ENCODE results near the gene VPS51. TPM values are rescaled to one million over a fixed set of nuclear protein-coding genes. Genes with fewer than 3 reads are reported as not detected.

The VPS51 gene
- polyA plus RNA-seq, 4 donors: 111 to 159 (median 136) TPM

DNA sequence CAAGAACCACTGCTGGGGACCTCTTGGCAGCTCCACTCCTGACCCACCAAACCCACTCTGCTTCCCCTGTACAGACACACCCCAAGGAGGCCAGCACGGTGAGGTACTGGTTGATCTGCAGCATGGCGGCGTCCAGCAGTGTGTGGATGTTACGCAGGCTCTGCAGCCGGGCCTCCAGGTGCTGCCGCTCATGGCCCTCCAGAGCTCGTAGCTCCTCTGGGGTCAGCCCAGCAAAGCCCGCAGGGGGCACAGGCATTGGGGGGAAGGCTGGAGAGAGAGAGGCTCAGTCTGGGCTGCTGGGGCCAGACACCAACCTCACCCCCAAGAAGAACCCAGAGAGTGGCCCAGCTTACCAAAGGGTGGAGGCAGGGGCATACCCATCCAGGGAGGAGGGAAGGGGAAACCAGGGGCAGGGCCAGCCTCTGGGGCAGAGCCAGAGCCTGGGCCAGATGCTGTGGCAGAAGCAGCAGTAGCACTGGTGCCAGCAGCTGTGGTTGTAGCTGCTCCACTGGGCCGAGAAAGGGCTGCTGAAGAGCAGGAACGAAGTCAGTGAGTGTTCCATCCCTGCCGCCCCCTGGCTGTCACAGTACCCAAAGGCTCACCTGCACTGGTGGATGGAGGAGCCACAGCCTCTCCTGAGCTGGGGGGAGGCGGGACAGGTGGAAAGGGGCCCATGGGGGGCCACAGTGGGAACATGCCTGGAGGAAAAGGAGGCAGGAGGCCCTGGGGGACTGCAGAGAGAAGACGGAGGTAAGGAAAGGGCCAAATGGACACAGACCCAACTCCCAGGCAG is 33.8 kb downstream of the VPS51 start:
- DNase-seq (no peak), FAIRE-seq (no peak)
- H3K4me1 ChIP-seq (ENCODE audit: control insufficient read depth in 3 of 3, insufficient read depth in 2 of 3, low read depth in 1 of 3, low read length in 2 of 3): peaks cover 0 to 10% (median 4%) of the 10 kb centered on the region in 3 donors
- no peaks in the 10 kb centered on the region for H3K9me3 ChIP-seq (ENCODE audit: control insufficient read depth in 2 of 2, insufficient read depth in 1 of 2, low read depth in 1 of 2, low read length in 1 of 2)
- peaks cover 22 to 84% (median 37%) of the 10 kb centered on the region in 3 donors for H3K36me3 ChIP-seq (ENCODE audit: control insufficient read depth in 3 of 3, insufficient read depth in 2 of 3, low read depth in 1 of 3, low read length in 3 of 3)
- H3K27ac ChIP-seq (ENCODE audit: low read depth in 1 of 3, low read length in 2 of 3): no peak overlapping the region
- H3K4me3 ChIP-seq (ENCODE audit: low read depth in 1 of 3, low read length in 3 of 3): no peak overlapping the region
- 87 to 91% (median 91%) methylated on average over 12 to 13 of the region's 13 CpGs for WGBS, 3 donors
- no peaks in the 10 kb centered on the region for H3K27me3 ChIP-seq (ENCODE audit: control insufficient read depth in 3 of 3, insufficient read depth in 3 of 3, low read length in 3 of 3)

DNA sequence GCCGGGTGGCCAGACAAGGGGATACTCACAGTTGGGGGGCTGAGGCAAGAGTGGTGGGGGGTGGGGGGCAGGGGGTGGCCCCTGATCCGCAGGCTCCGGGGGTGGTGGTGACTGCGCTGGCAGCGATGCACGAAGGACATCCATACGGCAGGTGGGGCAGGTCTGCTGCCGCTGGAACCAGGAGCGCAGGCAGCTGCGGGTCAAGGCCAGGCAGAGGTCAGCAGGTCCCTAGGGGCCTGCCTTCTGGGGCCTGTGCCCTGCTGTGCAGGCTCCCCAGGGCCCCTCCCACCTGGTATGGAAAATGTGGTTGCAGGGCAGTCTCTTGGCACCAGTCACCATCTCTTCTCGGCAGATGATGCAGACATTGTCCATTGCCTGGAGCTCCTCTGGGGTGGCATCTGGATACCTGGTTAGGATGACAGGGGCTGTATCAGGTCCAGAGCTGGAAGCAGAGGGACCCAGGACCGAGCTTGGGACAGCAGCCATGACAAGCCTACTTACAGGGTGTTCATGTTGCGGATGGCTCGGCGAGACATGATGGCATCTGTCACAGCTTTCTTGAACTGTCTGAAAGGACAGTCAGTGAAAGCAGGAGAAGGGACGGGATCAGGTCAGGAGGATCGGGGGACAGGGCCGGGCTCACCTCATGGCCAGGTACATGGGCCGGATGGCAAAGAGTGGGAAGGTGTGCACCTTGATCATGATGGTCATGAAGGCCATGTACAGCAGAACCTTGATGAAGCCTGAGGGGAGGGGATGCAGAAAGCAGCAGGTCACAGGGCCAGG is 34.8 kb downstream of the VPS51 start:
- WGBS, 3 donors: 85 to 87% (median 86%) methylated on average over 18 to 19 of the region's 19 CpGs
- no peaks in the 10 kb centered on the region for H3K27me3 ChIP-seq (ENCODE audit: control insufficient read depth in 3 of 3, insufficient read depth in 3 of 3, low read length in 3 of 3)
- FAIRE-seq (no peak), DNase-seq (no peak)
- peaks cover 0 to 16% (median 4%) of the 10 kb centered on the region in 3 donors for H3K4me1 ChIP-seq (ENCODE audit: control insufficient read depth in 3 of 3, insufficient read depth in 2 of 3, low read depth in 1 of 3, low read length in 2 of 3)
- no peak overlapping the region for H3K27ac ChIP-seq (ENCODE audit: low read depth in 1 of 3, low read length in 2 of 3)
- H3K9me3 ChIP-seq (ENCODE audit: control insufficient read depth in 2 of 2, insufficient read depth in 1 of 2, low read depth in 1 of 2, low read length in 1 of 2): no peaks in the 10 kb centered on the region
- H3K36me3 ChIP-seq (ENCODE audit: control insufficient read depth in 3 of 3, insufficient read depth in 2 of 3, low read depth in 1 of 3, low read length in 3 of 3): peaks cover 22 to 75% (median 35%) of the 10 kb centered on the region in 3 donors
- no peak overlapping the region for H3K4me3 ChIP-seq (ENCODE audit: low read depth in 1 of 3, low read length in 3 of 3)

DNA sequence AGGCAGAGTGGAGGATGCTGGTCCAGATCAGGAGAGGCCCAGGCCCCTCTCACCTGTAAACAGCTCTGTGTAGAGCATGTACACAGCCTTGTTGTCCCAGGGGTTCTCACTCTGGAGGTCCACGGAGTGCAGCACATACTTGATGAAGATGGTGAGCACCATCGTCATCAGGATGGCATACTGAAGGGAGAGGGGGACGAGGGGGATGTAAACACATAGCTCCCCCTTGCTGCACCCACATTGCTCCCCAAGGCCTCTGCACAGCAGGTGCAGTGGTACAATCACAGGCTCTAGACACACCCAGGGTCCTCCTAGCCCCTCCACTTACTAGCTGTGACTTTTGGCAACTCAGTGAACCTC is 35.4 kb downstream of the VPS51 start:
- WGBS, 3 donors: 72 to 88% (median 80%) methylated on average over 3 of the region's 3 CpGs
- FAIRE-seq (no peak), DNase-seq (no peak)
- Histone ChIP-seq H3K9me3 (ENCODE audit: control insufficient read depth in 2 of 2, insufficient read depth in 1 of 2, low read depth in 1 of 2, low read length in 1 of 2) (no peaks in the 10 kb centered on the region), H3K4me1 (ENCODE audit: control insufficient read depth in 3 of 3, insufficient read depth in 2 of 3, low read depth in 1 of 3, low read length in 2 of 3) (peaks cover 2 to 20% (median 4%) of the 10 kb centered on the region in 3 donors), H3K27me3 (ENCODE audit: control insufficient read depth in 3 of 3, insufficient read depth in 3 of 3, low read length in 3 of 3) (no peaks in the 10 kb centered on the region), H3K27ac (ENCODE audit: low read depth in 1 of 3, low read length in 2 of 3) (no peak overlapping the region), H3K36me3 (ENCODE audit: control insufficient read depth in 3 of 3, insufficient read depth in 2 of 3, low read depth in 1 of 3, low read length in 3 of 3) (peaks cover 22 to 69% (median 34%) of the 10 kb centered on the region in 3 donors), H3K4me3 (ENCODE audit: low read depth in 1 of 3, low read length in 3 of 3) (no peak overlapping the region)

DNA sequence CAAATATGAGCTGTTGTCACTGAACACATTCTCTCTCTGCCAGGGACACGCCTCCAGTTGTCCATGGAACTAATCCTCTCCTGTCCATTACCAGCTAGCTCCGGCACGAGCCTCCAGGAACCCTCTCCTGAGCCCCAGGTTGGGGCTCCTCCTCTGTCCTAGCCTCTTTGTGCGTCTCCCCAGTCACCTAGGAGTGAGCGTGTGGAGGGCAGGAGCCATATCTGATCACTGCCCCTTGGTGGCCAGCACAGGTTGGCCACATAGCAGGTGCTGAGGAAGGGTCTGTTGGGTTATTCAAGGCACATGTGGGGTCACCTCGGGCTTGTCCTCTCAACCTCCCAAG is 35.9 kb downstream of the VPS51 start:
- WGBS, 3 donors: 68 to 83% (median 82%) methylated on average over 6 of the region's 6 CpGs
- DNase-seq (no peak), FAIRE-seq (no peak)
- Histone ChIP-seq H3K27me3 (ENCODE audit: control insufficient read depth in 3 of 3, insufficient read depth in 3 of 3, low read length in 3 of 3) (no peaks in the 10 kb centered on the region), H3K36me3 (ENCODE audit: control insufficient read depth in 3 of 3, insufficient read depth in 2 of 3, low read depth in 1 of 3, low read length in 3 of 3) (peaks cover 22 to 64% (median 34%) of the 10 kb centered on the region in 3 donors), H3K9me3 (ENCODE audit: control insufficient read depth in 2 of 2, insufficient read depth in 1 of 2, low read depth in 1 of 2, low read length in 1 of 2) (no peaks in the 10 kb centered on the region), H3K4me1 (ENCODE audit: control insufficient read depth in 3 of 3, insufficient read depth in 2 of 3, low read depth in 1 of 3, low read length in 2 of 3) (peaks cover 2 to 20% (median 7%) of the 10 kb centered on the region in 3 donors), H3K4me3 (ENCODE audit: low read depth in 1 of 3, low read length in 3 of 3) (no peak overlapping the region), H3K27ac (ENCODE audit: low read depth in 1 of 3, low read length in 2 of 3) (peak overlapping the region in 1 of 3 donors; percentile 7)

DNA sequence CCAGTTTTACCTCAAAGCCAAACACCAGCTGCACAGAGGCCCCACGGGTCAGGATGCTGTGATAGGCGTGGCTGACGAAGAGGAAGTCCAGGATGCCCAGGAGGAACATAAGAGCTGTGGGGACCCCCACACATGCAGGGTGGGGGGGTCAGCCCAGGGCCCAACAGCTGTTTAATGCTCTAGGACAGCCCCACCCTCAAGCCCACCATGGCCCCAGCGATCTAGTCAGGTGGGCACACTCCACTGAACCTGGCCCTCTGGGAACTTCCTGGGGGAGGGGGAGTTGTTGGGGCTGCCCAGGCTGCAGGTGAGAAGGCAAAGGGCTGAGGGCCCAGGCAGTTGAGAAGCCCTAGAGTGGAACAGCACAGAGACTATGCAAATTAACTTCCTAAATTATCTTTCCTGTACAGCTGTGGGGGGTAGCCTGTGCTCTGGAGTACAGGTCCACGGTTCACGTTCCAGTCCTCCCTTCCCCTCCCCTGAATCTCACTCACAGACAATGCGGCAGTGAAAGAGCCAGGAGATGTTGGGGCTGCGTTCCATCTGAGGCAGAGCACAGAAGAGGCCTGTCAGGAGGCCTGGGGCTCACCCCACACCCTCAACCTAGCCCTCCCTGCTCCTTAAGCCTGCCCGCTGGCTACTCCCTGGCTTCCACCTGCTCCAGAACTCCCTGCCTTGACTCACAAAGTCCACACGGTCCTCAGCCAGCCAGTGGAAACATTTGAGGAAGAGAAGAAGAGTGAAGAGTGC is 36.4 kb downstream of the VPS51 start:
- Histone ChIP-seq H3K9me3 (ENCODE audit: control insufficient read depth in 2 of 2, insufficient read depth in 1 of 2, low read depth in 1 of 2, low read length in 1 of 2) (no peaks in the 10 kb centered on the region), H3K36me3 (ENCODE audit: control insufficient read depth in 3 of 3, insufficient read depth in 2 of 3, low read depth in 1 of 3, low read length in 3 of 3) (peaks cover 20 to 59% (median 28%) of the 10 kb centered on the region in 3 donors), H3K4me3 (ENCODE audit: low read depth in 1 of 3, low read length in 3 of 3) (peak overlapping the region in 1 of 3 donors; percentile 81), H3K27ac (ENCODE audit: low read depth in 1 of 3, low read length in 2 of 3) (peak overlapping the region in 2 of 3 donors; percentile 12 to 99), H3K27me3 (ENCODE audit: control insufficient read depth in 3 of 3, insufficient read depth in 3 of 3, low read length in 3 of 3) (no peaks in the 10 kb centered on the region), H3K4me1 (ENCODE audit: control insufficient read depth in 3 of 3, insufficient read depth in 2 of 3, low read depth in 1 of 3, low read length in 2 of 3) (peaks cover 2 to 20% (median 7%) of the 10 kb centered on the region in 3 donors)
- WGBS, 3 donors: 57 to 67% (median 65%) methylated on average over 10 of the region's 10 CpGs
- FAIRE-seq (no peak), DNase-seq (no peak)

DNA sequence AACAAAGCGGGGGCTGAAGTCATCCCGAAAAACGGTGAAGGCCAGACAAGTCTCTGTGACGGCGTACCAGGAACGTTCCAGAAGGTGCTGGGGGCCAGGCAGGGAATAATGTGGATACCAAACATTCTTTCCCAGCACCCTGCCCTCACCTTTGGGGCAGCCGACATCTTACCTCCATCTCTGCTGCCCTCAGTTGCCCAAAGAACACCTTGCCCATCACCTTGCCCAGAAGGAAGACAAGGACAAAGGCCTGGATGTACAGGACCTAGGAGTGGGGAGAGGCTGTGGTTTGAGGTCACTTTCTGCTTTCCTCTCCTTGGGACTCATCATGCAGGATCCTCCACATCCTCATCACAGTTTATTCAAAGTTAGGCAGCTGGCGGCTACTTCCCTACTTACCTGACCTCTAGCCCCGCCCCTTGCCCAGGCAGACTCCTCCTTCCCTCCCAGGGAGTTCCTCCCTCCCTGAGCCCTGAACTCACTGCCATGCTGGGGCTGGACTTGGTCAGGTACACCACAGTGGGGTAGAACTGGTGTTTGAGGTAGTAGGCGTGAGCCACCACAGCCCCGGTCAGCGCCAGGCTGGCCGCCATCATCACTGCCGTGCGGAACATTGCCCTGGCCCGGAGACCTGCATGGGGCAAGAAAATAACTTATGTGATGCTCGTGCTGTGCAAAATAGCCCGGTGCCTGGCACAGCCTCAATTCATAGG is 37.1 kb downstream of the VPS51 start:
- Histone ChIP-seq H3K27ac (ENCODE audit: low read depth in 1 of 3, low read length in 2 of 3) (peak overlapping the region; percentile 97 to 99 (median 99)), H3K4me1 (ENCODE audit: control insufficient read depth in 3 of 3, insufficient read depth in 2 of 3, low read depth in 1 of 3, low read length in 2 of 3) (peaks cover 2 to 20% (median 7%) of the 10 kb centered on the region in 3 donors), H3K9me3 (ENCODE audit: control insufficient read depth in 2 of 2, insufficient read depth in 1 of 2, low read depth in 1 of 2, low read length in 1 of 2) (no peaks in the 10 kb centered on the region), H3K27me3 (ENCODE audit: control insufficient read depth in 3 of 3, insufficient read depth in 3 of 3, low read length in 3 of 3) (no peaks in the 10 kb centered on the region), H3K36me3 (ENCODE audit: control insufficient read depth in 3 of 3, insufficient read depth in 2 of 3, low read depth in 1 of 3, low read length in 3 of 3) (peaks cover 14 to 51% (median 23%) of the 10 kb centered on the region in 3 donors), H3K4me3 (ENCODE audit: low read depth in 1 of 3, low read length in 3 of 3) (peak overlapping the region; percentile 81 to 90 (median 89))
- DNase-seq (peak; percentile 83 to 90), FAIRE-seq (no peak)
- 31 to 38% (median 33%) methylated on average over 18 of the region's 18 CpGs for WGBS, 3 donors

DNA sequence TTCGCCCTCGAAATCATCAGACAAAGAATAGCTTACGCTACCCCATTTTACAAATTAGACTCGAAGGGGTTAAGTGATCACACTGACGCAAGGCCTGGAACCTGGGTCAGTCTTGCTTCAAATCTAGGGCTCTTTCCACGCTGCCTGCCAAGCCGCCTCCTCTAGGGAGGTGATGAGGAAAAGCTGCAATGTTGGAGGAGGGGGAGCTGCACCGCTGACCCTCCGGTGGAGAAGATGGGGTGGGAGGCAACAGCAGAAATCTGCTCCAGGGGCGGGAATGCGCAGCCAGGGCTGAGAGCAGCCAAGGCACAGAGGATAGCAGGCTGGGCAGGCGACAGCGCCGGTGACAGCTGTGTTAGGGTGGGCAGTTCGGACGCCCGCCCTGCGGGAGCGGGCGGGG is 37.7 kb downstream of the VPS51 start:
- peak overlapping the region; percentile 81 to 90 (median 89) for H3K4me3 ChIP-seq (ENCODE audit: low read depth in 1 of 3, low read length in 3 of 3)
- H3K27me3 ChIP-seq (ENCODE audit: control insufficient read depth in 3 of 3, insufficient read depth in 3 of 3, low read length in 3 of 3): no peaks in the 10 kb centered on the region
- no peaks in the 10 kb centered on the region for H3K9me3 ChIP-seq (ENCODE audit: control insufficient read depth in 2 of 2, insufficient read depth in 1 of 2, low read depth in 1 of 2, low read length in 1 of 2)
- FAIRE-seq: no peak
- H3K4me1 ChIP-seq (ENCODE audit: control insufficient read depth in 3 of 3, insufficient read depth in 2 of 3, low read depth in 1 of 3, low read length in 2 of 3): peaks cover 2 to 20% (median 7%) of the 10 kb centered on the region in 3 donors
- H3K27ac ChIP-seq (ENCODE audit: low read depth in 1 of 3, low read length in 2 of 3): peak overlapping the region; percentile 97 to 99 (median 99)
- 0 to 1% (median 1%) methylated on average over 20 of the region's 20 CpGs for WGBS, 3 donors
- peak in 1 of 2 donors; percentile 31 for DNase-seq
- H3K36me3 ChIP-seq (ENCODE audit: control insufficient read depth in 3 of 3, insufficient read depth in 2 of 3, low read depth in 1 of 3, low read length in 3 of 3): peaks cover 13 to 46% (median 20%) of the 10 kb centered on the region in 3 donors
